Measurements from ENCODE around the gene PLA2G15. TPM values are rescaled to one million over a fixed set of nuclear protein-coding genes. Genes with fewer than 3 reads are reported as not detected.

Gene PLA2G15
- total RNA-seq, 1 experiment from 2014 or later = 8.7 TPM

DNA sequence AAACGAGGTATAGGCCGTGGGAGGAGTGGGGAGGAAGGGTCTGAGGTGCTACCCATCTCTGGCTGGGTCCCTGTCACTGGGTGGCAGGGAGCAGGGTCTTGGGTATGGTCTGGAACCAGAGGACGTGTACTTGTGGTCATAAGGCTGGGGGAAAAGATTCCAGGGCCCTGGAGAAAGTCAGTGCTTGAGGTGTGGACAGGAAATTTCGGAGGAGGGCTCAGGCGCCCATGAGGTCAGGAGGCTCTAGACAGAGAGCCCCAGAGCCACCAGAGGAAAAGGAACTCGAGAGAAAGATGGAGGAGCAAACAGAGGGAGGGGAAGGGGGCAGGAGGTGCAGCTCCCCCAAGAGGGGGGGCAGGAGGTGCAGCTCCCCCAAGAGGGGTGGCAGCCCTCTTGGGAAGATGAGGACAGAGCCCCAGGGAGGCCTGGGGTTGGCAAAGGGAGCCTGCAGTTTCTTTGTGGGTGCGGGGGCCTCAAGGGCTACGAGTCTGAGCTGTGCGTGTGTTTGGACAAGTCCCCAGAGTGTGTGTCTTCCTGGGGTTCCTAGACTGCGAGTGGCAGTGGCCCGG, 18.5 kb downstream of the PLA2G15 start:
- Histone ChIP-seq H3K4me3 (ENCODE audit: low read length) (peak overlapping the region; percentile 78), H3K79me2 (ENCODE audit: low read length) (peaks cover 48% of the 10 kb centered on the region), H2AFZ (ENCODE audit: low read length) (peak overlapping the region; percentile 51; the same call in 1 of the 2 replicates), H3K9me2 (replicated peaks; ENCODE audit: insufficient read depth, low read length) (no peaks in the 10 kb centered on the region), H3K27ac (ENCODE audit: low read length) (peak overlapping the region; percentile 79), H3K4me1 (ENCODE audit: low read length) (peaks cover 47% of the 10 kb centered on the region), H3K4me2 (ENCODE audit: low read depth, low read length, poor library complexity, severe bottlenecking) (peak overlapping the region; percentile 89), H4K20me1 (ENCODE audit: insufficient read depth, low read depth, low read length) (peaks cover 4% of the 10 kb centered on the region; the same call in 1 of the 2 replicates), H3K36me3 (ENCODE audit: insufficient read depth, low read length) (peaks cover 7% of the 10 kb centered on the region; the same call in 1 of the 2 replicates), H3K9ac (ENCODE audit: low read length) (peak overlapping the region; percentile 96), H3K27me3 (ENCODE audit: low read length) (no peaks in the 10 kb centered on the region), H3K9me3 (ENCODE audit: low read length) (no peaks in the 10 kb centered on the region)
- DNase-seq = no peak

DNA sequence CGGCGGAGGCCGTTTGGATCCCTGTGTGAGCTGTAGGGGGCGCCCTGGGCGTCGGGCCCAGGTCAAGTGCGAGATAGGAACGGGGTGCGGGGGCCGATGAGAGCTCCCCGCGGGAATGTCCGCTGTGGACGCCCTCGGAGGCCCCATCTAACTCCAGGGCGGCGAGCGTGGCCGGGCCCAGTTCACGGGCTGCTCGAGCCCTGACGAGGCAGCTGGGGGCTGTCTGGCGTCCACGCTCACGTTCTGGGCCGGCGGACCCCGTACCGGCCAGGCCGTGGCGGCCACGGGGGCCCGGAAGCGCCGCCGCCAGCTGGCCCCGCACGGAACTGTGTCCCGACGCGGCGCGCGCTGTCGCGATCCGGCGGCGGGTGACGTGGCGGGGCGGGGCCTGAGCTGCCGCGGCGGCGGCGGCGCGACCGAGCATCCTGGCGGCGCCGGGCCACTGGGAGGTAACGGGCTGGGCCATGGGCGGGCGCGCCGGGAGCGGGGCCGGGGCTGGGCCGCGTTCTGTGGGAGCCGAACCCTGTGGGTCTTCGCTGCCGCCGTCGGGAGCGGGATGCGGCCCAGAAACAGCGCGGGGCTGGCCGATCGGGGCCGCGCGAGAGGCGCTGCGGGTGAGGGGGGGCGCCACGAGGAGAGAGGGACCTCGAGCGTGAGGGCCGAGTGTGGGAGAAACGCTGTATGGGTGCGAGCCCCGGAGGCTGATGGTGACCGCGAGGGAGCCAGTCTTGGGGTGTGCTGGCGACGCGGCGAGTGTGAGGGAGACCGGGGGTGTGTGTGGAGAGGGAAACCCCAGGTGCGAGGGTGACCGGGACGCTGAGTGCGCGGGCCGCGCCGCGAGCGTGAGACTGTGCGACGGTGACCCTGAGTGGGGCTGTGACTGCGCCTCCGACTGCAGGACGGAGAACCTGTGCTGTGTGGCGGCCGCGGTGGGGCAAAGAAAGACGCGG, 19.2 kb downstream of the PLA2G15 start, which contains the start of gene SLC7A6:
SLC7A6 (plus strand) TSS at position 399 of the 950 bp plus-strand sequence. CDS start 10,201 bp downstream, outside the sequence.
- H4K20me1 ChIP-seq (ENCODE audit: insufficient read depth, low read depth, low read length) = peaks cover 7% of the 10 kb centered on the region; the same call in 1 of the 2 replicates
- peak within 1 kb of the TSS; percentile 73; the same call in 1 of the 2 replicates for H2AFZ ChIP-seq (ENCODE audit: low read length)
- peak within 1 kb of the TSS; percentile 78 for H3K4me3 ChIP-seq (ENCODE audit: low read length)
- H3K4me1 ChIP-seq (ENCODE audit: low read length) = peaks cover 54% of the 10 kb centered on the region
- H3K9me2 ChIP-seq (replicated peaks; ENCODE audit: insufficient read depth, low read length) = no peaks in the 10 kb centered on the region
- peak; percentile 92 for DNase-seq
- peaks cover 11% of the 10 kb centered on the region; the same call in 1 of the 2 replicates for H3K36me3 ChIP-seq (ENCODE audit: insufficient read depth, low read length)
- H3K27me3 ChIP-seq (ENCODE audit: low read length) = no peaks in the 10 kb centered on the region
- H3K79me2 ChIP-seq (ENCODE audit: low read length) = peaks cover 55% of the 10 kb centered on the region
- peak within 1 kb of the TSS; percentile 96 for H3K9ac ChIP-seq (ENCODE audit: low read length)
- H3K4me2 ChIP-seq (ENCODE audit: low read depth, low read length, poor library complexity, severe bottlenecking) = peak within 1 kb of the TSS; percentile 89
- H3K9me3 ChIP-seq (ENCODE audit: low read length) = no peaks in the 10 kb centered on the region
- peak within 1 kb of the TSS; percentile 79 for H3K27ac ChIP-seq (ENCODE audit: low read length)

DNA sequence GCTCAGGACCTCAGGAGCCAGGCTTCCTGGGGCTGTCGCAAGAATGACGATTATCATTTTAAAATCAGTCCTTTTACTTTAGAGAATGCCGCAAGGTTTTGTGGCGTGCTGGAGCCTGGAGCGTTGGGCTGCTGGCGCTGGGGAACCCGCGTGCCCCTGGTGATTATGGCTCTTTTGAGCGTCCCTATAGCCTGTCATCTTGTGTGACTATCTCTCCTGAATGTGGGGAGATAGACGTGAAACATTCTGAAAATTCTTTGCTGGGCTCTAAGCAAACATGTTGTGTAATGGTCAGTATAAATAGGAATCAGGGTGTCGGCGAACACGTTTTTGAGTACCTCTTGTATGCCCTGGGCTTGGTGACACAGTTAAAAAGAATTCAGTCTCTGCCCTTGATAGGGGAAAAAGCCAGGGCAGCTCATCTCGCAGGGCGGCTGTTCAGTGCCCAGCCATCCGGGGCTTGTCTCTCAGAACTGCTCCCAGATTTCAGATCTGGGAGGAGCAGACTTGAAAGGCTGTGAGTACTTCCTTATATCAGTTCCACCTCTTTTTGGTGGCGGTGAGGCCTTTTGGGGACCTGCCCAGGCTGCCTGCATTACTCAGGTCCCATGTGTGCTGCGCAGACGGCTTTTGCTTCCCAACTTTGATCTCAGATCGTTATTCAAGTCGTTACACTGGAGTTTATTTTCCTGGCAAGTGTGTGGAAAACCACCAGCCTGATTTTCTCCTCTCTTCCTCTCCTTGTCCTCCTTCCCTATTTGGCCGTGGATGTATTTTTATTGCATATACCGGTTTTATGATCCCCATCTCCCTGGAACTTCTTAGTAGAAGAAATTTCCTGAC, 20.1 kb downstream of the PLA2G15 start:
- Histone ChIP-seq H3K9me3 (ENCODE audit: low read length) (no peaks in the 10 kb centered on the region), H3K27ac (ENCODE audit: low read length) (peak overlapping the region; percentile 79), H3K4me1 (ENCODE audit: low read length) (peaks cover 60% of the 10 kb centered on the region), H3K27me3 (ENCODE audit: low read length) (no peaks in the 10 kb centered on the region), H4K20me1 (ENCODE audit: insufficient read depth, low read depth, low read length) (peaks cover 15% of the 10 kb centered on the region; the same call in 1 of the 2 replicates), H2AFZ (ENCODE audit: low read length) (0 out of 2 replicates have a peak overlapping the region, but pooled peaks have one; percentile 2), H3K4me2 (ENCODE audit: low read depth, low read length, poor library complexity, severe bottlenecking) (peak overlapping the region; percentile 89), H3K9me2 (replicated peaks; ENCODE audit: insufficient read depth, low read length) (no peaks in the 10 kb centered on the region), H3K79me2 (ENCODE audit: low read length) (peaks cover 64% of the 10 kb centered on the region), H3K36me3 (ENCODE audit: insufficient read depth, low read length) (peaks cover 11% of the 10 kb centered on the region; the same call in 1 of the 2 replicates), H3K9ac (ENCODE audit: low read length) (peak overlapping the region; percentile 96), H3K4me3 (ENCODE audit: low read length) (peak overlapping the region; percentile 78)
- DNase-seq = peak; percentile 75

DNA sequence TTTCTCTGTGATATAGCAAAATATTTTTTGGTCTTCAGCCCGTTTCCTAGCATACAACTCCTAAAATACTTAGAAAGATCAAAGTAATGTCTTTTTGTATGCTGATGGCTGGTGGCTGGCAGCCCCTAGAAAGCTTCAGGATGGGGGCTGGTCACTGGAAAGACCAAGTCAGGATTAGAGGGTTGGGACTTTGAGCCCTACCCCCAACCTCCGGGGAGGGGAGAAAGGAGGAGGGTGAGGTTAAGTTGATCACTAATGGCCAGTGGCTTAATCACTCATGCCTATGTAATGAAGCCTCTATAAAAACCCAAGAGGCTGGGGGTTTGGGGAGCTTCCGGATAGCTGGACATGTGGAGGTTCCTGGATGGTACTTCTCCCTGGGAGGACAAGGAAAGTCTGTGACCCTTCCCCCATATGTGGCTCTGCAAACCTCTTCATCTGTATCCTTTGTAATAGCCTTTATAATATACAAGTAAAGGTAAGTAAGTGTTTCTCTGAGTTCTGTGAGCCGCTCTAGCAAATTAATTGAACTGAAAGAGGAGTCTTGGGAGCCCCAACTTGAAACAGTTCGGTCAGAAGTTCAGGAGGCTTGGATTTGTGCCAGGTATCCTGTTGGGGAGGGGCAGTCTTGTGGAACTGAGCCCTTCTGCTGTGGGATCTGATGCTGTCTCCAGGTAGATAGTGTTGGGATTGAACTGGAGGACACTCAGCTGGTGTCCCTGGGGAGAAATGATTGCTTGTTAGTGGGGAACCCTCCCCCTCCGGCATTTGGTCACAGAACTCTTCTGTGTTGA, 22.6 kb downstream of the PLA2G15 start:
- Histone ChIP-seq H2AFZ (ENCODE audit: low read length) (no peak overlapping the region), H3K9me3 (ENCODE audit: low read length) (no peaks in the 10 kb centered on the region), H3K4me1 (ENCODE audit: low read length) (peaks cover 66% of the 10 kb centered on the region), H3K27ac (ENCODE audit: low read length) (peak overlapping the region; percentile 55), H3K9ac (ENCODE audit: low read length) (no peak overlapping the region), H3K79me2 (ENCODE audit: low read length) (peaks cover 87% of the 10 kb centered on the region), H3K4me3 (ENCODE audit: low read length) (no peak overlapping the region), H4K20me1 (ENCODE audit: insufficient read depth, low read depth, low read length) (peaks cover 15% of the 10 kb centered on the region; the same call in 1 of the 2 replicates), H3K27me3 (ENCODE audit: low read length) (no peaks in the 10 kb centered on the region), H3K4me2 (ENCODE audit: low read depth, low read length, poor library complexity, severe bottlenecking) (peak overlapping the region; percentile 20), H3K9me2 (replicated peaks; ENCODE audit: insufficient read depth, low read length) (no peaks in the 10 kb centered on the region), H3K36me3 (ENCODE audit: insufficient read depth, low read length) (peaks cover 15% of the 10 kb centered on the region; the same call in 1 of the 2 replicates)
- no peak for DNase-seq

DNA sequence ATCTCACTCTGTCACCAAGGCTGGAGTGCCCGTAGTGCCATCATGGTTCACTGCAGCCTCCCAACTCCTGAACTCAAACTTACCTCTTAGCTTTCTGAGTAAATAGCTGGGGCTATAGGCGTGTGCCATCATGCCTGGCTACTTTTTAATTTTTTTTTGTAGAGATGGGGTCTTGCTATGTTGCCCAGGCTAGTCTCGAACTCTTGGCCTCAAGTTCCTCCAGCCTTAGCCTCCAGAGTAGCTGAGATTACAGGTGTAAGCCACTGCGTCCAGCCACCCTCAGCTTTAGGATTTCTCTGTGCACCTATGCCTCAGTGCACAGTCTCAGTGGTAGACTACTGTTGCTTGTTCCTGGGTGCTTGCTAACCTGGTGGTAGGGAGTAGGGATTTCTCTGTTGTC, 24.6 kb downstream of the PLA2G15 start:
- Histone ChIP-seq H3K9me3 (ENCODE audit: low read length) (no peaks in the 10 kb centered on the region), H3K27me3 (ENCODE audit: low read length) (no peaks in the 10 kb centered on the region), H3K79me2 (ENCODE audit: low read length) (peaks cover 95% of the 10 kb centered on the region), H3K4me3 (ENCODE audit: low read length) (no peak overlapping the region), H3K4me1 (ENCODE audit: low read length) (peaks cover 77% of the 10 kb centered on the region), H2AFZ (ENCODE audit: low read length) (no peak overlapping the region), H4K20me1 (ENCODE audit: insufficient read depth, low read depth, low read length) (peaks cover 18% of the 10 kb centered on the region; the same call in 1 of the 2 replicates), H3K27ac (ENCODE audit: low read length) (peak overlapping the region; percentile 39), H3K9me2 (replicated peaks; ENCODE audit: insufficient read depth, low read length) (no peaks in the 10 kb centered on the region), H3K36me3 (ENCODE audit: insufficient read depth, low read length) (peaks cover 21% of the 10 kb centered on the region), H3K4me2 (ENCODE audit: low read depth, low read length, poor library complexity, severe bottlenecking) (no peak overlapping the region), H3K9ac (ENCODE audit: low read length) (no peak overlapping the region)
- DNase-seq = no peak

DNA sequence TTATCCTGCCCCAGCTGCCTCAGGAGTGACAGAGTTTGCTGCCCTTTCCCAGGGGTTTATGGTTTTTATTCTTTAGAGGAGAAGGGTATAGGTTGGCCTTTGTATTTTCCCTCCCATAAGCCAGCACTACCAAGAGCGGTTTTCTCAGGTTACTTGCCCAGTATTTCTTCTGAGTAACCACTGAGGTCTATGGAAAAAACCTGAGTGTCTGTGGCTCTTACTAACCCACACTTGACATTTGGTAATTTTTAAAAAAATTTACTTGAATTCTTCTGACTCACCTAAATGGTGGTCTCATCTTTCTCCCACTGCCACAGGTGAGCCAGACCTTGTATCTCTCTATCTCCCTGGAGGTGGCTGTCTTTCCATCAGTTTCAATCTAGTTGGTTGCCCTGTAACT, 25.2 kb downstream of the PLA2G15 start:
- no peak overlapping the region for H3K4me2 ChIP-seq (ENCODE audit: low read depth, low read length, poor library complexity, severe bottlenecking)
- H3K27me3 ChIP-seq (ENCODE audit: low read length) = no peaks in the 10 kb centered on the region
- peaks cover 24% of the 10 kb centered on the region for H3K36me3 ChIP-seq (ENCODE audit: insufficient read depth, low read length)
- no peaks in the 10 kb centered on the region for H3K9me3 ChIP-seq (ENCODE audit: low read length)
- peaks cover 93% of the 10 kb centered on the region for H3K79me2 ChIP-seq (ENCODE audit: low read length)
- no peak overlapping the region for H3K9ac ChIP-seq (ENCODE audit: low read length)
- no peaks in the 10 kb centered on the region for H3K9me2 ChIP-seq (replicated peaks; ENCODE audit: insufficient read depth, low read length)
- peak overlapping the region; percentile 39 for H3K27ac ChIP-seq (ENCODE audit: low read length)
- H4K20me1 ChIP-seq (ENCODE audit: insufficient read depth, low read depth, low read length) = peaks cover 22% of the 10 kb centered on the region; the same call in 1 of the 2 replicates
- no peak overlapping the region for H2AFZ ChIP-seq (ENCODE audit: low read length)
- no peak overlapping the region for H3K4me3 ChIP-seq (ENCODE audit: low read length)
- DNase-seq = no peak
- H3K4me1 ChIP-seq (ENCODE audit: low read length) = peaks cover 82% of the 10 kb centered on the region
